HG03442 (cell line): ENCODE data around the gene ETV4.

ENCODE experiments used
- ATAC-seq: cut with Tn5 transposase; IDR thresholded peaks from one replicate; pipeline ENCODE4 v1.9.1; 2021; ENCODE audit warnings: mild to moderate bottlenecking, moderate library complexity; ENCODE audit not compliant: unreplicated experiment

ETV4 gene

GRCh38 chr17:43546319-43547188, at the start of gene ETV4:
ETV4 (minus strand) TSS chr17:43546340; CDS start chr17:43545617, 723 bp downstream.
- ATAC-seq, result peak; percentile 70

GRCh38 chr17:43595466-43595865, 49.3 kb upstream of the ETV4 start:
- no peak for ATAC-seq

GRCh38 chr17:43591779-43592562, 45.8 kb upstream of the ETV4 start:
- no peak for ATAC-seq

- no peak for ATAC-seq
These were observed 44.9 kb upstream of the ETV4 start for GRCh38 chr17:43591001-43591400.

GRCh38 chr17:43588664-43589435, 42.7 kb upstream of the ETV4 start:
- no peak for ATAC-seq

GRCh38 chr17:43588121-43588520, 42.0 kb upstream of the ETV4 start:
- ATAC-seq, result no peak

- ATAC-seq, result no peak
These were observed 41.5 kb upstream of the ETV4 start for GRCh38 chr17:43587647-43588046.

- no peak for ATAC-seq
These were observed 38.5 kb upstream of the ETV4 start for GRCh38 chr17:43584666-43585102.

- no peak for ATAC-seq
These were observed 37.2 kb upstream of the ETV4 start for GRCh38 chr17:43583332-43583731.

- no peak for ATAC-seq
These were observed 35.5 kb upstream of the ETV4 start for GRCh38 chr17:43581613-43582012.

- no peak for ATAC-seq
These were observed 35.0 kb upstream of the ETV4 start for GRCh38 chr17:43581130-43581529.

GRCh38 chr17:43579566-43580140, 33.5 kb upstream of the ETV4 start:
- ATAC-seq, result no peak

- ATAC-seq, result no peak
These were observed 32.8 kb upstream of the ETV4 start for GRCh38 chr17:43578699-43579565.

- no peak for ATAC-seq
These were observed 32.2 kb upstream of the ETV4 start for GRCh38 chr17:43578404-43578698.

GRCh38 chr17:43577664-43578403, 31.7 kb upstream of the ETV4 start:
- ATAC-seq, result no peak

GRCh38 chr17:43576563-43577229, 30.6 kb upstream of the ETV4 start:
- ATAC-seq, result no peak

GRCh38 chr17:43574896-43575525, 28.9 kb upstream of the ETV4 start:
- no peak for ATAC-seq

GRCh38 chr17:43574348-43574747, 28.2 kb upstream of the ETV4 start:
- no peak for ATAC-seq
